Activated CD4-positive, alpha-beta T cell treated with anti-CD3 and anti-CD28 coated beads, Interleukin-10, Interleukin-2, amounts not matched to agents 100 ng/mL and 50 ng/mL, durations not matched to agents 16 hours and 8 hours (primary cell): ENCODE data around the gene PABPC1L.

Experiments
- DNase-seq: peaks from one replicate; pipeline ENCODE4 v3.0.0-alpha.2; 2020

PABPC1L gene

DNA sequence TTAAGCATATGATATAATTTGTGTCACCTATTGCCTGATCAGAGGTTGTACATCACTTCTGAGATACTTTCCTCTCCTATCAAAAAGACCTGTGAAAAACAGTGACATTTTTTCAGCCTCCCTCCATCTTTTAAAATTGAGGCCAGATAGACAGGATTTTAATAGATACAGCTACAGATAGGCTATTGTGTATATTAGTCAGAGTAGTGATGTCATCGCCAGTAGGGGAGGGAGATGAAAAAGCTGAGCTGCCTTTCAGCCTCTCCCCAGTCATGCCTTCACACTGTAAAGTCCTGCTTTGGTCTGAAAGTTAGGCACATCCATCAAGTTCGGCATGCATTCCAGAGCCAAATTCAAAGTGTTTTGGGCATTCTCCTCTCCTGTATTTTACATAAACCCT lies 7.9 kb upstream of the PABPC1L start:
- no peak for DNase-seq

DNA sequence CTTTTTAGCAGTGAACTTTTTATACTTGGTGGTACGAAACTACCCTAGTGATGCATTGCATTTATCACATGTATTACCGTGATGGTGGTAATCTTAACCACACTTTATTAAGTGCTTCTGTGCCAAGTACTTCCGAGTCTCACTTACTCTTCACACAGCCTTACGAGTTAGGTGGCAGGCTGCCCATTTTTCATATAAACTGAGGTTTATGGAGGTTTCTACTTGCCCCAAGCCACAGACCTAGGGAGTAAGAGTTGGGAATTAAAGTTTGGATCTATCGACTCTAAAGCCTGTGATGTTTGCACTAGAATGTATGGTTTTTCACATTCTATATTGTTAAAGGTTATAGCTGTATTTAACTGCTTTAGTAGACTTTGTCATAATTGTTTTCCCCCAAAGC lies 5.5 kb upstream of the PABPC1L start:
- DNase-seq = no peak

DNA sequence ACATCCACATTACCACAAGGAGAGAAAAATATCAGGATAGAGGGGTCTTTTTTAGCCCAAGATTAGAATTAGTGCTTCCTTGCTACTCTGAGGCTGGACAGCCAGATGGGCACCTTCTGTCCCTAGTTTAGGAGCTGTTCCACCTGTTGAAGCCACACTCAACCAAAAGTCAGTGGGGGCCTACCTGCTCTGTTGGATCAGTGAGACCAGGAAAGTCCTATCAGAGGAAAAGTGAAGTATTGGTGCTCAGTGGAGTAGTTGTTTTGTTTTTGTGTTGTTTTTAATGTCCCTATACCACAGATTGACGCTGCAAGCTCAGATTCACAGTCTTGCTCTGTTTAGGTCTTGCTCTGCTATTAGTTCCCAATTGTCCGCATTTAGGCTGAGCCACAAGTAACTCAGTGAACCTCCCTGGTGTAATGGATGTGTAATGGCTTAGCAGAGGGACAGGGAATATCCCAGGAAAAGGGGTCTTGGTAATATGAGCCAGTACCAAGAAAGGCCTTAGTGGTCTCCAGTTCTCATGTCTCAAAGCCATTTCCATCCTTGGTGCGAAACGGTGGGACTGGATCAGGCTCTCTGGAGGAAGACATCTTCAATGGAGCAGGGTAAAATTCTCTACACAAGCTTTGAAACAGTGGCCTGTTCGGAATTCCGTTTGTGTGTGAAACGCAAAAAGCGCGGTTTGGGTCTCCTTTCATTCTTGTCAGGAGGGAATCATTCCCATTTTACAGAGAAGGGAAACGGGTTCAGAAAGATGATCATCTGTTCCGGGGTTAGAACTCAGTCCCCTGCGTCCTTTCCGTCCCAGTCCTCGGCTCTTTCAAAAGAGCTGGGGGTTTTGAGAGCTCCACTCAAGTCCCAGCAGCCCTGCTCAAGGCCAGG lies 631 bp upstream of the PABPC1L start:
- DNase-seq = no peak

DNA sequence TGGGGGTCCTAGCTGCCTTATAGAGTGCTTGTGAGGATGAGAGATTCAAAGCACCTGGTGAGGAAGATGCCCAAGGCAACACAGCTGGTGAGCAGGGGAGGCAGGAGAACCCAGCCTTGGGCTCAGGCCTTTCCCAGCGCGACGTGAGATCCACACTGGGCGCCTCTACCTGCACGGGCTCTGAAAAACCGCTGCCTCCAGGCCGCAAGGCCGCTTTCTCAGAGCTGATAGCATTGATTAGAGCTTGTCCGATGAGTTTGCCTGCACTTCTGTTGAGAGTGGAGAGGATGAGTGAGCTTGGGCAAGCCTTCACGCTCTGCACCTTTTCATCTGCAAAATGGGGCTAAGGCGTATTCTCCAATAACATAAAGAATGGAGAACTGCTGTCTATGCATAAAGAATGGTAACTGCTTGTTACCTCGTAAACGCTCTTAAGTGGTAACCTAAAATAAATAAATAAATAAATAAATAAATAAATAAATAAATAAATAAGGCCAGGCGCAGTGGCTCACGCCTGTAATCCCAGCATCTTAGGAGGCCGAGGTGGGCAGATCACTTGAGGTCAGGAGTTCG lies 916 bp downstream of the PABPC1L start:
- no peak for DNase-seq

DNA sequence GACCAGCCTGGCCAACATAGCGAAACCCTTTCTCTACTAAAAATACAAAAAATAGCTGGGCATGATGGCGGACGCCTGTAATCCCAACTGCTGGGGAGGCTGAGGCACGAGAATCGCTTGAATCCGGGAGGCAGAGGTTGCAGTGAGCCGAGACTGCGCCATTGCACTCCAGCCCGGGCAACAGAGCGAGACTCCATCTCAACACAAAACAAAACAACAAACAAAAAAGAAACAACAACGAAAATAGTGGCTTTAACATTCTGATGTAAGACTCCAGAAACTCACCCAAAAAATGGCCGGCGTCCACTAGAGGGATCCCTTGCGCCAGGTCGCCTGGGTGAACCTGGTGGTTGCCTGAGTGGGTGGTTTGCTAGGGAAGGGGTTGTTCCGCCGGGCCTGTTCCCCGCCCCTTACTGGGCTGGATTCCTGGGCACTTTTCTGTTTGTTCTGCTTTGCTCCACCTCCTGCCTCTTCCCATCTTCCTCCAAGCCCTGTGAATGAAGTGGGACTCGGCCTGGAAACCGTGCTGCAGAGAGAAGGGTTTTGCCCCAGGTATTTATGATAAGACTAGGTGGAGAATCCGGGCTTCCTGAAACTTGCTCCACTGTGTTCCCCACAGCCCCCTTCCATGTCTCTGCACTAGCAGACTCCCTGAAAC lies 1.5 kb downstream of the PABPC1L start:
- DNase-seq = peak; percentile 72

DNA sequence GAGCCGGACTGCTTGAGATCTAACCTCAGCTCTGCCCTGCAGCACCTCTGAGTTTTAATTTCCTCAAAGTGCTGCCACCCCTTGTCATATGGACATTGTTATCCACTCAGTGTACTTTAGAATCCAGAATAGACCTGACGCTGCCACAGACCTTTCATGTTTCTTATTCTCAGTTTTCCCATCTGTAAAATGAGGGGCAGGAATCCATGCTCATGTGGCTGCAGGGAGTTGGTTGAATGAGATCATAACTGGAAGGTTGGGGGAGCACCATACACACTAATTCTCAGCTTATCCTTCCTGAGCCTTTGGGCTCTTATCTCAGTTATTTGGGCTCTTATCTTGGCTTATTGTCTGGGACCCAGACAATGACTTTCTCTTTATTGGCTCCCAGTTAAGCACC lies 2.3 kb downstream of the PABPC1L start:
- no peak for DNase-seq

DNA sequence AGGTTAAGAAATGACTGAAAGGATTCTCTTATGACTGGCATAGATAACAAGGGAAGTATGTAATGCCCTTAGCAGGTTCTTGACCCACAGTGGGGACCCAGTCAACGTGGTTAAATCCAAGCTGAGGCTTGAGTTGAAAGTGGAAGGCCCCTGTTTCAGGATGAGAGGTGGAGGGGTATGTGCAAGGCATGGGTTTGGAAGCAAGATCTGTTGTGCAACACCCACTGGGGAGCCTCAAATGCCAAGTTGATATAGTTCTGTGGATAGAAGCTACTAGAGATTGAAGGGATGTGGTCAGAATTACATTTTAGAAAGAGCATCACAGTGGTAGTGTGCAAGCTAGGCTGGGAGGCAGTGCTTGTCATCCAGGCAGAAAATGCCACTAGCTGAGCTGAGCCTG lies 5.1 kb downstream of the PABPC1L start:
- DNase-seq = peak; percentile 72

DNA sequence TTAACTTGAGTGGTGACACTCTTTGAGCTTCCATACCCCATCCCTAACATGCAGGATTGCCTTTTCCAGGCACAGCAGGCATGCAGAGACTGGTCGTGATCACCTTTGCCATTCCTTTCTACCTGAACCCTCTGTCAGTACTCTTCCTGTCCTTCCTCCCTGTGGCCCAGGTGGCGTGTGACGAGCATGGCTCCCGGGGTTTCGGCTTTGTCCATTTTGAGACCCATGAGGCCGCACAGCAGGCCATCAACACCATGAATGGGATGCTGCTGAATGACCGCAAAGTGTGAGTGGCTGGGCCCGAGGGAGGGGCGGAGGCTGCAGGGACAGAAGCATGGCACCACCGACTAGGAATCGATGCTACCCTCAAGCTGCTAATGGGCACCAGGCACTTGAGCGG lies 6.7 kb downstream of the PABPC1L start:
- DNase-seq = no peak

DNA sequence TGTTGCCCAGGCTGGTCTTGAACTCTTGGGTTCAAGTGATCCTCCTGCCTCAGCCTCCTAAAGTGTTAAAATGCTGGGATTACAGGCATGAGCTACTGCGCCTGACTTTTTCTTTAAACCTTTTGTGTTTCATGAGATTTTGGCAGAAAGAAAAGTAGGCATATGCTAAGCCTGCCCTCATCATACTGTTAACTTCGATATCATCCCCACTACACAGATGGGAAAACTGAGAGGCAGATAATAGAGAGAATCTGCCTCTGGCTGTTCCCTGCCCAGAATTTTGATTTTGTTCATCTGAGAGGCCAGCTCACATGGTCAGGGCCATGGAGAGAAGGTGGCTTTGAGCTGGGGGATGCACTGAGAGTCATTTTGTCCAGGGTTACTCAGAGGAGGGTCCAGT lies 7.5 kb downstream of the PABPC1L start:
- no peak for DNase-seq

DNA sequence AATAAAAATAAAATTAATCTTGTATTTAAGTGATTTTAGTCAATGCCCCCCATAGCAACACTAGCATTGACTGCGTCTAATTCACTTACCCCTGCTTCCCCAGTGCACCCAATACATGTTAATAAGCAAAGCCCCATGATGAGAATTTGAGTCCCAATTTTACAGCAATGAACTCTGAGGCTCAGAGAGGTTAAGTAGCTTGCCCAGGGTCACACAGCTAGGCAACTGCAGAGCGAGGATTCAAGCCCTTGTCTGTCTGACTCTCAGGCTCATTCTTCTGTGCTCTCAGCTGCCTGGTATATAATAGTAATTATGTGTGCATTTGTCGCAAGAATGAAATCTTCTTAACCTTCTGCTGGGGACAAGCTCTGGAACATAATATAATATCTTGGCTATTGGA lies 8.5 kb downstream of the PABPC1L start:
- DNase-seq = no peak

DNA sequence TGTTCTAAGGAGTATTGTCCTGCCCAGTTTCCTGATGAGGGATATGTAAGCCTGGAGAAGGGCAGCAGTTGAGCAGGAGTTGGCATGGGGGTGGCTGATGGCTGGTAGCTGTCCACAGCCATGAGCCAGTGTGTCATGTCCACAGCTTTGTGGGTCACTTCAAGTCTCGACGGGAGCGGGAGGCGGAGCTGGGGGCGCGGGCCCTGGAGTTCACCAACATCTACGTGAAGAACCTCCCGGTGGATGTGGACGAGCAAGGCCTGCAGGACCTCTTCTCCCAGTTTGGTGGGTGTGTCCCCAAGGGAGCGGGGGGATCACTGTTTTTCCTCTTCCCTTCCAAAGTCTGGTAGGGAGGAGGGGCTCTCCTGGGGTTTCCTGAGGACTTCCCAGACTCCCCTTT lies 8.9 kb downstream of the PABPC1L start:
- no peak for DNase-seq

DNA sequence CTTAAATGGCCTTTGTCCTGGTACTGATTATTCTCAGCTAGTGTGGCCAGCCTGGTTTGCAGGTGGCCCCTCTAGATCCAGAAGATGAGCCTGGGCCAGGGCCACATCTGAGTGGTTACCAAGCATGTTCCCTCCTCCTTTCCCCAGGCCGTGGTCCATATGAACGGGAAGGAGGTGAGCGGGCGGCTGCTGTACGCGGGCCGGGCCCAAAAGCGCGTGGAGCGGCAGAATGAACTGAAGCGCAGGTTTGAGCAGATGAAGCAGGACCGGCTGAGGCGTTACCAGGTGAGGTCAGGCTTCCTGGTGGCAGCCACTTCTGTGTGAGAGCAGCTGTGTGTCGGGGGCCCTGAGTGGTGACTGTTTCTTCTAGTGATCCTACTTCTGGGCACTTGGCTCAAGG lies 11.6 kb downstream of the PABPC1L start:
- DNase-seq = no peak

DNA sequence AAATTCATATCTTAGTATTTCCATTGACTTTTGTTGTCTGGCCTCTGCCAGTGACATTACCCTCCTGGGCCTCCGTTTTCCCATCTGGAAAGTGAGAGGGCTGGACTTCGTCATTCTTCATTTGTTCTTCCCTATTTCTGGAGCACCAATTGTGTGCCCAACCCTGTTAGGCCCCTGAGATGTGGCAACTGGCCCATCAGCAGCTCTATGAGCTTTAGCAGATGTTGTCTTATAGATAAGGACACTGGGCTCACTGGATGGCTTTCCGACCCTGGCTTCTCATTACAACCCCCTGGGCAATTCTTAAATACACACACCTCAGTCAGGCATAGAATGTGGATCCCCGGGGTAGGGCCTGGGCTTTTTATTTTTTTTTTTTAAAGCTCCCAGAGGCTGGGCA lies 14.7 kb downstream of the PABPC1L start:
- no peak for DNase-seq

DNA sequence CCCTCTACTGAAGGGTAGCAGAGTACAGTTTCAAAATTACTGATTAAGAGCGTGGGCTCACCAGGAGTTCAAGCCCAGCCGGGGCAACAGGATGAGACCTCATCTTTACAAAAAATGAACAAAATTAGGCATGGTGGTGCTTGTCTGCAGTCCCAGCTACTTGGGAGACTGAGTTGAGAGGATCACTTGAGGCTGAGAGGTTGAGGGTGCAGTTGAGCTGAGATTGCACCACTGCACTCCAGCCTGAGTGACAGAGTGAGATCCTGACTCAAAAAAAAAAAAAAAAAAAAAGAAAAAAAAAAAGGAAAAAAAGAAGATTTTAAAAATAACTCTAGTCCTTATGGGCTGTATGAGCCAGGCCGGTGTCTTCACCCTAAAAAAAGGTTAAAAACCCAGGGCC lies 18.7 kb downstream of the PABPC1L start:
- no peak for DNase-seq

DNA sequence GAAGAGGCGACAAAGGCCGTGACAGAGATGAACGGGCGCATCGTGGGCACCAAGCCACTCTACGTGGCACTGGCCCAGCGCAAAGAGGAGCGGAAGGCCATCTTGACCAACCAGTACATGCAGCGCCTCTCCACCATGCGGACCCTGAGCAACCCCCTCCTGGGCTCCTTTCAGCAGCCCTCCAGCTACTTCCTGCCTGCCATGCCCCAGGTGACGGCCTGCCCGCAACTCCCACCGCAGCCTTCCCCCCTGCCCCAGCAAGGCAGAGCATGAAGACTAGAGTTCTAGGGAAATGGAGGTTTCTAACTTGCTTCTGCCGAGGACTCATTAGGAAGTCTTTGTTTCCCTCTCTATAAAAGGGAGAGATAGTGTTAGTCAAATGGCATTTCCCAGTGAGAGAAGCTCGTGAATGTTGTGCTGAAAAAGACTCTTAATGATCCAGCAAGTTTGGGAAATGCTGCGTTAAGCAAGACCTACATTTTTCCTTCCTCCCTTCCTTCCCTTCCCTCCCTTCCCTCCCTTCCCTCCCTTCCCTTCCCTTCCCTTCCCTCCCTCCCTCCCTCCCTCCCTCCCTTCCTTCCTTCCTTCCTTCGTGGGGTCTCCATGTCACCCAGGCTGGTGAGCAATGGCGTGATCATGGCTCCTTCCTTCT lies 20.8 kb downstream of the PABPC1L start:
- no peak for DNase-seq

DNA sequence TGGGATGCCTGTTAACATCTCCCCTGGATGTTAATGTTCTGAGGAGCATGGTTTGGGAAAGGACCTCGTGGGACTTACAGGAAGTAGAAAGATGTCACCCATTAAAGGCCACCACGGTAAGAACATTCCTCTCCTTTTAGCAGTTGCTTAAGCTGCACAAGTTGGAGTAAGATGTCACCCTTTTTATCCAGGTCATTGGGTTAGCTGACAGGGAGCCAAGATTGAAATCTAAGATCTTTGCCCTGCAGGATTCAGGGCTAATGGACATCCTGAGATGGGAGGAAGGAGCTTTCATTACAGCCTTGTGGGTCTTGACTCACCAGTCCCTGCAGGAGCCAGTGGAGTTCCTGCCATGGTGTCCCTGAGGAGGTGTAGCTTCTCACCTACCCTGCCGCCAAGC lies 22.1 kb downstream of the PABPC1L start:
- DNase-seq = no peak

DNA sequence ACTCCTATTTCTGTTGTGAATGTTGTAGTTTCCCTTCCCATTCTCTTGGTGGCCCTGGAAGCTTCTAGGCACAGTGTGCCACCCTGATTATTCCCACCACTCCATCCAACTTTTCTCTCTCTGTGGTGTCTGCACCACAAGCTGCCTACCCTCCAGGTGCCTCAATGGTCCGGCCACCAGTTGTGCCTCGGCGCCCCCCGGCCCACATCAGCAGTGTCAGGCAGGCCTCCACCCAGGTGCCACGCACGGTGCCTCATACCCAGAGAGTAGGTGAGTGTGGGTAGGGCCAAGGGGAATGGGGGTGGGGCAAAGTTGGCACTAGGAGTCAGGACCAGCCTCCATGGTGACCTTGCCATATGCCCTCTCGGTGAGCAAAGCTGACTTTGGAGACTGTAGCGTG lies 23.1 kb downstream of the PABPC1L start:
- no peak for DNase-seq

DNA sequence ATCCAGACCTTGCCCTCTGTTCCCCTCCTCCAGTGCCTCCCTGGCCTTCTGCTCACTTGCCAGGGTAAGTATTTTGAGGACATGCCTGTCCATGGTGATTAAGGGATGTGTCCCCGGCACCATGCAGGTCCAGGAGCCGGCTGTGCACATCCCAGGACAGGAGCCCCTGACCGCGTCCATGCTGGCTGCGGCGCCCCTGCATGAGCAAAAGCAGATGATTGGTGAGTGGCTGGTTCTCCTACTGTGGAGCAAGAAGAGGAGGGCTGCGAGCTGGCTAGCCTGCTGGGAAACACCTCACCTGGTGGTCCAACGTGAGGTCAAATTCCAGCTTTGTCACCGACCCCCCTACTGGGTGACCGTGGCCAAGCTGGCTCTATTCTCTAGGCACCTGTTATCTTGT lies 26.6 kb downstream of the PABPC1L start:
- DNase-seq = no peak

DNA sequence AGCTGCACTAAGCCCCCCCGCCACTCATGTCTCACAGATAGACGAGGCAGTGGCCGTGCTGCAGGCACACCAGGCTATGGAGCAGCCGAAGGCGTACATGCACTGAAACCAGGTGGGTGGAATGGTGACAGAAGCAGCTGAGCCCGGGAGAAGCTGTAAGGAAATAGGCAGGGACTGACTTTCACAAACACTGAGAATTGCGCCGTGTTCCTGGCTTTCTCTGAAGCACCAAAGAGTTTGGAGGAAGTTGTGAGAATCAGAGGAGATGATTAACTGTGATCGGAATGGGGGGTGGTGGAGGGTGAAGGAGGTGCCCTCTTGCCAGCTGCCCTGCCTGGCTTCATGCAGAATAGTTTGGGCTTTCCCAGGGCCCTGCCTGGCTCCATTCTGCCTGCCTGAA lies 28.8 kb downstream of the PABPC1L start:
- DNase-seq = no peak

DNA sequence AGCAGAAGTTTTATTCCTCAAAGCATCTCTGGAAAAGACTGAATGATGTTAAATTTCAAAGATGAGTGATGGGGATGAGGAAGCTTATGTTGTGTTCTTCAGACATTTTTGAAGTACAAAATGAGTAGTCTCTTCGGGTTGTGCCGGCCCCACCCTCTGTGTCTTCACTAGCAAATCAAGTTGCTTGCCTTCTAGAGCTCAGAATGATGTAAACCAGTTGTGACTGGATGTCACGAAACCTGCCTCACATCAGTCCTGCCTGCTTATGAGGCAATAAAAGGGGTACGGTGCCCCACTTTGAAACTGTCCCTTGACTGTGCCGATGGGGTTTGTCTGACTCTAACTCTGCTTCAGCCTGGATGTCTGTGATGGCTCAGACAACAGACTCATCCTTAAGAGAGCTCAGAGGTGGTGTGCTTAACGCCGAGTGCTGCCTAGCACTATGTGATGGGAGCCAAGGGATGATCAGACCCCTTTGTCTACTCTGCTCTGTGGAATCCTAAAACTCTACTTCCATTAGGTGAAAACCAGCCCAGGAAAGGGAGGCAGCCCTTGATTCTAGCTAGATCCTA lies 31.3 kb downstream of the PABPC1L start:
- DNase-seq = peak; percentile 11

DNA sequence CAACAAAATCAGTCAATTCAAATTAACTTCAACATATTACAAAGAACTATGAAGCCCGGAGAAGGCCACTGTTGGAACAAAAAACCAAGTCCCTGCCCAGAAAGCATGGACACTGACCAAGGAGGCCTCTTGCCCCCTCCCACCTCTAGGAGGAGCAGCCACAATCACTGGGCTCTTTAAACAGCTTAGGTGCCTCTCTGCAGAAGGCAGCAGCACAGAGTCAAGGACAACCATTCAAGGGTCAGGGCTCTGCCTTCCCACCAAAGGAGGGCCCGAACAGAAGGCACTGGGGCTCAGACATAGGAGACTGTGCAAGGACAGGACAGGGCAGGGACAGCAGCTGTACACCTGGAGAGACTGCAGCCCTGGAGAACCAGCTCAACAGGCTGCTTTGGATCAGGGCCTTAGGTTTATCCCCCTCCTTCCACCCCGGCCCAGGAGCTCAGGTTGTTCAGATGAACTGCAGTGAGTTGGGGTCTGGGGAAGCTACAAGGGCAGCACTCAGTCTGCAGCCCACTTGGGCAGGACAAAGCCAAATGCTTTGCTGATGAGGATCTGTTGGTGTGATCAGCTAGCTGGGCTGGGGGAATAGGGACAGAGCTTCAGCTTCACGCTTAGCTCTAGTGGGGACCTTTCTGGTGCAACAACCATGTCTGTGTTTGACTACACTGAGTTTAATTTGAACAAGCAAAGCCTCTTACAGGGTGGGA lies 32.6 kb downstream of the PABPC1L start:
- DNase-seq = no peak

DNA sequence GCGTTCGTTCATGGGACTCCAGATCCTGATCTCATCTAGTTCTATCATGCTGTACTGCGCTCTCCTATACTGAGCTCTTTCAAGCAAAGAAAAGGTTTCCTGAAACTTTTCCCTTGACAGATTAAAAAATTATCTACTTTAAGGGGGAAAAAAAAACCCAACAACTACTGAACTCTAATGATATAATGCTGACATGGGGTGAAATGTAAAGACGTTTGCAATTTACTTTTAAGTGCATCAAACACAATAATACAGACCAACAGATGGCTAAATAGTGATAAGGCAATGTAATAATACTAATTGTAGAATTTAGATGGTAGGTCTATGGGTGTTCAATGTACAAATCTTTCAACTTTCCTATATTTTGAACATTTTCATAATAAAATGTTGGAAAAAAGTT lies 34.0 kb downstream of the PABPC1L start:
- no peak for DNase-seq

DNA sequence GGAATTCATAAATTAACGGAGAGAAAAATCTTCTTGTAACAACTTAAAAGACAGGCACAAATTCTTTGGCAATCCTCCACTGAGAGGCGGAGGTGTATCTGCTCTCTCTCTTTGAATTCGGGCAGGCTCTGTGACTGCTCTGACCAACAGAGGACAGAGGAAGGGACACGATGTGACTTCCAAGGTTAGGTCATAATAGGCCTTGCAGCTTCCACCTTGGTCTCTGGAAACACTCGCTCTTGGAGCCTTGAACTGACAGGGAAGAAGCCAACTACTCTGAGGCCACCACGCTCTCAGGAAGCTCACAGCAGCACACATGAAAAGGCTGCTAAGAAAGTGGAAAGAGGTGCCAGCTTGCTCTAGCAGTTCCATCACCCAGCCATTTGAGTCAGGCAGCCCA lies 35.4 kb downstream of the PABPC1L start:
- DNase-seq = no peak
